Retinal pigment epithelial cell (primary cell): Measurements from ENCODE around the gene NTNG2.

ENCODE experiments used
- DNase-seq: peaks from one replicate; pipeline ENCODE4 v3.0.0-alpha.2; 2010; ENCODE audit warnings: low read depth
- H3K4me3 ChIP-seq: 2 replicates; pipeline ENCODE4 v1.5.1; 2011; ENCODE audit warnings: mild to moderate bottlenecking, low read length, control low read depth, moderate library complexity
- TF ChIP-seq, protein P1 (sequence below): conservative IDR thresholded peaks from 2 replicates; pipeline ENCODE4 v1.5.1; 2011; ENCODE audit warnings: low read depth, low read length, control low read depth, inconsistent platforms

NTNG2 gene

DNA sequence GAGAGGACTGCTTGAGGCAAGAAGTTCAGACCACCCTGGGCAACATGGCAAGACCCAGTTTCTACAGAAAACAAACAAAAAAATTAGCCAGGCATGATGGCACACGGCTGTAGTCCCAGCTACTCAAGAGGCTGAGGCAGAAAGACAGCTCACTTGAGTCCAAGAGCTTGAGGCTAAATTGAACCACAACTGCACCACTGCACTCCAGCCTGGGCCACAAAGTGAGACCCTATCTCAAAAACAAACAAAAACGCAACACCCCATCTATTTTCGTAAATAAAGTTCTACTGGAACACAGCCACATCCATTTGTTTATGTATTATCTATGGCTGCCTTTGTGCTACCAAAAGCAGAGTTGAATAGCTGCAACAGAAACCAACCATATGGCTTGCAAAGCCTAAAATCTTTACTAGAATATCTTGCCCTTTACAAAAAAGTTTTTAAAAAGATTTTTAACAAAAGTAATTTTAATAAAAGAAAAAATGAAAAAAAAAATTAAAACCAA is 125.5 kb downstream of the NTNG2 start:
- H3K4me3 ChIP-seq = no peak overlapping the region
- no peak for DNase-seq
- TF ChIP-seq, protein P1, sequence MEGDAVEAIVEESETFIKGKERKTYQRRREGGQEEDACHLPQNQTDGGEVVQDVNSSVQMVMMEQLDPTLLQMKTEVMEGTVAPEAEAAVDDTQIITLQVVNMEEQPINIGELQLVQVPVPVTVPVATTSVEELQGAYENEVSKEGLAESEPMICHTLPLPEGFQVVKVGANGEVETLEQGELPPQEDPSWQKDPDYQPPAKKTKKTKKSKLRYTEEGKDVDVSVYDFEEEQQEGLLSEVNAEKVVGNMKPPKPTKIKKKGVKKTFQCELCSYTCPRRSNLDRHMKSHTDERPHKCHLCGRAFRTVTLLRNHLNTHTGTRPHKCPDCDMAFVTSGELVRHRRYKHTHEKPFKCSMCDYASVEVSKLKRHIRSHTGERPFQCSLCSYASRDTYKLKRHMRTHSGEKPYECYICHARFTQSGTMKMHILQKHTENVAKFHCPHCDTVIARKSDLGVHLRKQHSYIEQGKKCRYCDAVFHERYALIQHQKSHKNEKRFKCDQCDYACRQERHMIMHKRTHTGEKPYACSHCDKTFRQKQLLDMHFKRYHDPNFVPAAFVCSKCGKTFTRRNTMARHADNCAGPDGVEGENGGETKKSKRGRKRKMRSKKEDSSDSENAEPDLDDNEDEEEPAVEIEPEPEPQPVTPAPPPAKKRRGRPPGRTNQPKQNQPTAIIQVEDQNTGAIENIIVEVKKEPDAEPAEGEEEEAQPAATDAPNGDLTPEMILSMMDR = no peak

- TF ChIP-seq, protein P1 = no peak
- no peak for DNase-seq
- H3K4me3 ChIP-seq = no peak overlapping the region
Observed at GRCh38 chr9:132288361-132288760, 126.5 kb downstream of the NTNG2 start.

- DNase-seq = no peak
- no peak overlapping the region for H3K4me3 ChIP-seq
- TF ChIP-seq, protein P1 = no peak
Observed at GRCh38 chr9:132288966-132289365, 127.1 kb downstream of the NTNG2 start.

- no peak overlapping the region for H3K4me3 ChIP-seq
- DNase-seq = no peak
- TF ChIP-seq, protein P1 = no peak
Observed at GRCh38 chr9:132293145-132293721, 131.4 kb downstream of the NTNG2 start.
